NCI-H2227 (cell line): ENCODE data around the gene AKT1.

ENCODE experiments used
- DNase-seq: peaks from one replicate; lab custom pipeline; 2025; ENCODE audit not compliant: unreplicated experiment; lab: John Stamatoyannopoulos, UW

The AKT1 gene

DNA sequence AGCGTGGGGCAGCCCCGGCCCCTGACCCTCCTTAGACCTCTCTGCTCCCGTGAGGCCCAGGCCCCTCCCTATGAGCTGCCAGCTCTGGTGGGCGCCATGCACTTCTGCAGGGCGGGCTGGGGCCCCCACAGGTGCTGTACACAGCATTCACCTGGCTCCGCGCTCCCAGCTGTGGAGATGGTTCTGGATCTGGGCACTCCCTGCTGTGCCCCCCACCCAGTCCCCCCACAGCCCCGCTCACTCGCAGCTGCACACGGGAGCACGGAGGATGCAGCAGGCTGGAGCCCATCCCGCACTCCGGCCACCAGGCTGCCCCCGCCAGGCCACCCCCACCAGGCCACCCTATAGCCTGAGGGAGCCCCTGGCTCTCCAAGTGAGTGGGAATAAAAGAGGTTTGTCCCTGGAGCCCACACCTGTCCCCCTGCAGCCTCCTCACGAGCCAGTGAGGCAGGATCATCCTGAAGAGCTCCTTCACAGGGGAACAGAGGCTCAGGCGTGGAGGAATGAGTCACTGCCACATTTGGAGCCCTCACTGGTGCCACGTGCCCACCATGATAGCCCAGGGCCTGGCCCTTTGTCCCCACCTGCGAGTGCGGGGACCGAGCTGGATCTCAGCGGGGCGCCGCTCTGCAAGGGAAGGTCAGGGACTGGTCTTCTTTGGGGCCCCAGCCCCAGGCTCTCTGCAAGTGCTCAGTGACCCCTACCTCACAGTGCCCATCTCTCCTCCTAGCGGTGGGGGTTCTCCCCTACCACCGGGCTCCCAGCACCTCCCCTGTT, 69.6 kb downstream of the AKT1 start:
- no peak for DNase-seq

DNA sequence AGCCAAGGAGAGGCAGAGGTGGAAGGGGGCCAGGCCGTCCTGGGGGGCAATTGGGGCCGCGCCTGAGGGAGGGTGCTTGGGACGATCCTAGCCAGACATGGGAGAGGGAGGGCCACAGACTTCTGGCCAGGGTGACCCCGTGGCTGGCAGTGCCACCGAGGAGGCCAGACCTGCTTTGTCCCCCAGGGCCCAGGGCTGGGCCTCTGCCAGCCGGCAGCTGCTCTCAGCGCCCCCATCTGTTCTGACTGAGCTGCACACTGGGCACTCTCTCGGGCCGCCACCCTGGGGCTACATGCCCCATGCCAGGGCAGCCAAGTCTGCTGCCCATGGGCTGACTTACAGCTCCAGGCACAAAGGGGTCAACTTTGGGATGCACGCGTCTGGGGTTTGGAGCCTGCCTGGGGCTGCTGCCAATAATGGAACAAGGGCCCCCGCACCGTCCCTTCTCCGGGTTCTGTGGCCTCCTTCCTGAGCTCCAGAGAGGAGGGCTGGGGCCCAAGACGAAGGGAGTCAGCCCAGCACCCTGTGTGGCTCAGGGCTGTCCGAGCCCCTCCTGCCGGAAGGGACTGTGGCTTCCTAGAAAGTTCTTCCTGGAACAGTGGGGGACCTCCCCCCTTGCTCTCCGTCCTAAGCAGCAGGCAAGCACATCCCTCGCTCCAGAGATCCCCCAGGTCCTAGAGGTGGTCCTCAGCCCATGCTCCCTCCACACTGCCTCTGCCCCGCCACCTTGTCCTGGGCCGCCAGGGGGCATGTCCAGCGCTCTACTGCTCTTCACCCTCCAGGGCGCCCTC, 70.4 kb downstream of the AKT1 start:
- no peak for DNase-seq

DNA sequence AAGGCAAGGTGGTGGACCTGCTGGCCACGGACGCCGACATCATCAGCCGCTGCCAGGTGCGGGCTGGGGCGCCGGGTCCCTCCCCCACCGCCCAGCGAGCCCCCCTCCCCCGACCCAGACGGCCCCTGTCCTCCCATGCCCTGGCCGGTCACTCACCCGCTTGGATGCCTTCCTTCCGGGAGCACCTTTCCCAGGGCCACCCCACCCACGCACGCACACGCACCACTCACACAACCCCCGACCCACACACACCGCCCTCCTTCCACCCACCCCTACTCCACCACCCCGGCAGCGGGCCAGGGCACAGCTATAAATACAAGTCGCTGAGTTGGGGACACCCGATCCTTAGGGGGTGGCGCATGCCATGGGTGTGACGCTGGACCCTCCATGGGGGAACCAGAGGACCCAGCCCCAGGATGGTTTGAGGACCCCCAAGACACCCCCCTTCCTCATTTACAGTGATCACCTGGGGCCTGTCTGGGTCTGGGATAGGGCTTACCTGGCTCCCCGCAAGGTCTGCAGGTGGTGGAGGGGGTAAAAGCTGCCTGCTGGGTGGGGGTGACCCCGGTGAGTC, 71.1 kb downstream of the AKT1 start:
- no peak for DNase-seq

DNA sequence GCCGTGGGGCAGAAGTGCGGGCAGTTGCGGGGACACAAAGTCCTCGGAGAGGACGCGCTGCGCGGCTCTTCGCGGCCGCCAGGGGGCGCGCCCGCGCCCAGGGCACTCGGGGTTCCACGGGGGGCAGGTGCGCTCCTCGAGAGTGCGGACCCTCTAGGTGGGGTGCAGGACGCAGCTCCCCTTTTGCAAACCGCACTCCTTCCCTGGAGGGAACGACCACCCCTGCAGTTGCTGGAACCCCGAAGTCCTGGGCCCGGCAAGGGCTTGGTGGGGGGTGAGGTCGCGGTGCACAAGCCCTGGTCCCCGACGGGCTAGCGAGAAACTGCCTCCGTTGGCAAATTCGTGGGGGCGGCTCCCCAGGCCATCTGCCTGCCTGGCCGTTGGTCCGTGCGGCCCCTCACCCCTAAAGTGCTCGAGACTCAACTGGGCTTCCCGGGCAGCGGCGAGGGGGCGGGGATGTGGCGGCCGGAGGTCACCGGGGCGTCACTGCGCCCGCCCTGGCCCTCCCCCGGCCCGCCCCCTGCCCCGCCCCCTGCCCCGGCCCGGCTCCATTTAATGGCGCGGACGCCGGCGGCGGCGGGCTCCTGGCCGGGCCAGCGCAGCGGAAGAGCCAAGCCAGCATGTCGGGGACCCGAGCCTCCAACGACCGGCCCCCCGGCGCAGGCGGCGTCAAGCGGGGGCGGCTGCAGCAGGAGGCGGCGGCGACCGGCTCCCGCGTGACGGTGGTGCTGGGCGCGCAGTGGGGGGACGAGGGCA, 71.7 kb downstream of the AKT1 start, which contains the start of gene ADSS1:
ADSS1 (plus strand) TSS at position 579 of the 756 bp plus-strand sequence; CDS start at position 621, 42 bp downstream.
- DNase-seq: peak; percentile 51

DNA sequence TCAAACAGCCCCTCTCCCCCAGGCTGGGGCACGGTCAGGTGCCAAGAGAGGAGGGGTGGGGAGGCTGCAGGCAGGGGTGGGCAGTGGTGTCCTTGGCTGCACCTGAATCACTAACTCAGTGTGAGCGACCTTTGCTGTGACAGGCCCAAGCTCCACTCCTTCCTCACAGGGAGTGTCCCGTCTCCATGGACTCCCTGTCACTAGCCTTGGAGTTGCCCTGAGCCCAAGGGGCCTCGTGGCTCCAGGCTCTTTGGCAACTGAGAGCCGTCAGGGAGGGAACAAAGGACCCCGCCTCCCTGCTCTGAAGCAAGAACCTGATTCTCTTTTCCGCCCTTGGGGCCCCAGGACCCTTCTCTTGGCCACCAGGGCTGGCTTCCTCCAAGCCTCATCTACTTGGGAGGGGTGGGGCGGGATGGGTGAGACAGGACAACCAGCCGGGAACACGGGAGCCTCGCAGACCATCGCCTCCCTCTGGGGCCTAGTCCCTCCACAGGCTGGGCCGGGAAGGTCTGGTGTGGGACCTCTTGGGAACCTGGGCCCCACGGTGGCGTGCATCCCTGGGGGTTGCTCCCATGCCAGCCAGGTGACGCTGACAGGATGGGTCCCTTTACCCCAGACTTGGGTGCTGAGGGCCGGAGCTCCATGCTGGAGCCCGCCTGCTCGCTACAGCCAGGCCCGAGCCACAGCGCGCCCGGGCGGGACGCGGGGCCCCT, 72.5 kb downstream of the AKT1 start:
- DNase-seq: no peak

DNA sequence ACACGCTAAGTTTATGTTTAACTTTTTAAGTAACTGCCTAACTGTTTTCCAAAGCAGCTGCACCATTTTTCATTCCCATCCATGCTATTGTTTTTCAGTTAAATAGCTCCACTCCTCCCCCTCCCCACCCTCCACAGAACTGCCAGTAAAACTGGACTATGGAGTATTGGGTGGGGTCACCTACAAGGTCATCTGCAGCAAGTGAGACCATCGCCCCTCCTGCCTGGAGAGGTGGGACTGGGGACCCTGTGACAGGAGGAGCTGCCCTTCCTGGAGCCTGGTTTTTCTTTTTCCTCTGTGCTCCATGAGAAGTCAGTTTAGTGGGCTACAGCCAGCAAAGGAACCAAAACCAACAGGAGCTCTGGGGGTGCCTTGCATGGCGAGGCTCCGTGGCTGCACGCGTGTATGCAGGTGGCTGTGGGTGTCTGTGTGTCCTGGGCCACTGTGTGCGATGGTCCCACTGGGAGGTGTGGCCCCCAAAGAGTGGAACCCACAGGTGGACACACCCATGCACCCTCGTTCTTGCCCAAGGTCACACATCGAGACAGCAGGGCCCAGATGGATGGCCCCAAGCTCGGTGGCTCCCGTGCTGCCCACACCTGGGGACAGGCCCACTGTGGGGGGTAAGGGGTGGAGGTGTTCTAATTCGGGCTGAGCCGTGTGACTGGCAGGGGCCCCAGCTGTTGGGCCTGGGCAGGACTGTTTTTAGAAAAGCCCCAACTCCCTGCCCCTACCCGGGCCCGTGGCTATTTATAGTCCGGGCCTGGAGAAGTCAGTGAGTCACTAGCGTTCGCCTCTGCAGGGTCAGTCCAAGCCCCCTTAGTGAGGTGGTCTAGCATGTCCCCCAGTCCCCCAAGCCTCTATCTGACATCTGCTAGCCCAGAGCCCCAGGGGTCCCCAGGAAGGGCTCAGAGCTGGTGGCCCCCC, 73.8 kb downstream of the AKT1 start:
- DNase-seq: no peak
